GM12872 (cell line): ENCODE measurements around the gene KCNJ3.

ENCODE experiments used
- TF ChIP-seq, protein P1 (sequence below): IDR thresholded peaks from 3 replicates; pipeline ENCODE4 v1.5.1; 2011; ENCODE audit warnings: low read depth, mild to moderate bottlenecking, low read length, moderate library complexity; ENCODE audit not compliant: insufficient read depth

The KCNJ3 gene

GRCh38 chr2:154740361-154740760 lies 41.9 kb downstream of the KCNJ3 start:
- TF ChIP-seq, protein P1, sequence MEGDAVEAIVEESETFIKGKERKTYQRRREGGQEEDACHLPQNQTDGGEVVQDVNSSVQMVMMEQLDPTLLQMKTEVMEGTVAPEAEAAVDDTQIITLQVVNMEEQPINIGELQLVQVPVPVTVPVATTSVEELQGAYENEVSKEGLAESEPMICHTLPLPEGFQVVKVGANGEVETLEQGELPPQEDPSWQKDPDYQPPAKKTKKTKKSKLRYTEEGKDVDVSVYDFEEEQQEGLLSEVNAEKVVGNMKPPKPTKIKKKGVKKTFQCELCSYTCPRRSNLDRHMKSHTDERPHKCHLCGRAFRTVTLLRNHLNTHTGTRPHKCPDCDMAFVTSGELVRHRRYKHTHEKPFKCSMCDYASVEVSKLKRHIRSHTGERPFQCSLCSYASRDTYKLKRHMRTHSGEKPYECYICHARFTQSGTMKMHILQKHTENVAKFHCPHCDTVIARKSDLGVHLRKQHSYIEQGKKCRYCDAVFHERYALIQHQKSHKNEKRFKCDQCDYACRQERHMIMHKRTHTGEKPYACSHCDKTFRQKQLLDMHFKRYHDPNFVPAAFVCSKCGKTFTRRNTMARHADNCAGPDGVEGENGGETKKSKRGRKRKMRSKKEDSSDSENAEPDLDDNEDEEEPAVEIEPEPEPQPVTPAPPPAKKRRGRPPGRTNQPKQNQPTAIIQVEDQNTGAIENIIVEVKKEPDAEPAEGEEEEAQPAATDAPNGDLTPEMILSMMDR = no peak

DNA sequence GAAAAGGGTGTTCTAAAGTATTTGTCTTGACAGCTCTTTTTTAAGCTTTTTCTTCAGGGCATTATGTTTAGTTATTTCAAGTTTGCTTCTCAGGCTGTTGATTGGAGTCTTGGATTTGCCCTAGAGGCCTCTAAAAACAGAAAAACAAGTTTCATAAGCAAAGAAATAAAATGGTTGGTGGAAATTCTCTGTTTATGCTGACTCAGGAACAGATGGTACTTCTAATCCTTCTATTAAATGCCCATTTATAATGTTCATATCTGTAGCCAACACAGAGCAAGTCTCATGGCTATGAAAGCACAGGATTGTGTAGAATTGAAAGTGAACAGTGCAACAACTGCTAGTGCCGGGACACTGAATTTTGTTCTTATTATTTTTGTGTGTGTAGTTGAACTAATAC lies 60.4 kb downstream of the KCNJ3 start:
- TF ChIP-seq, protein P1 = no peak

GRCh38 chr2:154762638-154763037 lies 64.1 kb downstream of the KCNJ3 start:
- TF ChIP-seq, protein P1 = no peak

DNA sequence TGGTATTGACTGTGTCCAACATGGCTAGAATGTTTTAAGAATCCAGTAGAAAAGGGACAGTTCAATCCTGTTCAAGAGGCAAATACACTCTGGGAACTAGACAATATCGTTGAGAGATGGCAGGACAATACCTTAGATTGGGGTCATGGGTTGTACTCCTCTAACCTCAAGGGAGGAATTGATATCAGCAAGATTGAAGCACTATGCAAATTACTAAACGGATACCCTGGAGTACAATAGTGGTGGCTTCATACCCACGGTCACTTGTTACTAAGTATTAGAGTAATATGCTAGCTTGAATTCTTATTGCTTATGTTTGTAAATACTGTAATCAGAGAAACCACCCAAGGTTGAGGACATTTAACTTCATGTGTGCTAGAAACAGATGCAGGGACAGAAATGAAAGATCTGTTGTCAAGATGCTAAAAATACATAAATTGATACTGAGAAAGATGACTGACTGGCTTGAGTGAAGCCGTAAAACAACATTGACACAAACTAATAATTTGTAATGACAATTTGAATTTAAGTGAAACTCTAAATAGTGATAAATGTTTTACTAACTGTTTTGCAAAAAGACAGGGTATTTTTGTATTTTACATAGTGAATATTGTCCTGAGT lies 73.3 kb downstream of the KCNJ3 start:
- TF ChIP-seq, protein P1 = no peak

- TF ChIP-seq, protein P1 = no peak
These were observed 78.3 kb downstream of the KCNJ3 start for GRCh38 chr2:154776825-154777224.

GRCh38 chr2:154794406-154794805 lies 95.9 kb downstream of the KCNJ3 start:
- TF ChIP-seq, protein P1 = no peak

- TF ChIP-seq, protein P1 = no peak
These were observed 97.2 kb downstream of the KCNJ3 start for GRCh38 chr2:154795651-154796050.
